Upper lobe of left lung (tissue), 6 donors: ENCODE data around the gene PIGQ. TPM values are rescaled to one million over a fixed set of nuclear protein-coding genes. Genes with fewer than 3 reads are reported as not detected.

ENCODE experiments used
- ATAC-seq, 2 donors: fragments of 200-7000 bp; cut with Tn5 transposase; one replicate each; pipeline ENCODE4 v1.9.1; 2022; ENCODE audit warnings: mild to moderate bottlenecking in 2 of 2, moderate library complexity in 2 of 2; ENCODE audit not compliant: low FRiP score in 2 of 2
- DNase-seq, 2 donors: peaks; one replicate each; pipeline ENCODE4 v3.0.0-alpha.2; 2019 to 2020
- H3K27ac ChIP-seq, 4 donors: fragments of 200-600 bp; sonication (generic); one replicate each; pipeline ENCODE4 v1.5.1; 2016 to 2019
- H3K27me3 ChIP-seq, 4 donors: fragments of 200-600 bp; sonication (generic); one replicate each; pipeline ENCODE4 v1.5.1; 2017 to 2019
- H3K36me3 ChIP-seq, 4 donors: fragments of 200-600 bp; sonication (generic); one replicate each; pipeline ENCODE4 v1.5.1; 2016 to 2019
- H3K4me1 ChIP-seq, 4 donors: fragments of 200-600 bp; sonication (generic); one replicate each; pipeline ENCODE4 v1.5.1; 2018 to 2019
- H3K4me3 ChIP-seq, 4 donors: fragments of 200-600 bp; sonication (generic); one replicate each; pipeline ENCODE4 v1.5.1; 2017 to 2019; ENCODE audit warnings: mild to moderate bottlenecking in 2 of 4, moderate library complexity in 1 of 4
- H3K9me3 ChIP-seq, 4 donors: fragments of 200-600 bp; sonication (generic); one replicate each; pipeline ENCODE4 v1.5.1; 2018 to 2019
- CTCF ChIP-seq, 6 experiments: fragments of 450-650 bp in 4 of 6; fragments of 200-600 bp in 2 of 6; sonication (generic) in 2 of 6; IDR thresholded peaks; one replicate each; pipeline ENCODE4 v1.5.1; 2016 to 2019; ENCODE audit warnings: antibody characterized with exemption in 6 of 6
- EP300 ChIP-seq, 4 donors: sonication (generic); formaldehyde crosslinking; IDR thresholded peaks; one replicate each; pipeline ENCODE4 v1.5.1; 2017; ENCODE audit warnings: antibody characterized with exemption in 4 of 4, control low read depth in 2 of 4
- POLR2A ChIP-seq, 4 donors: fragments of 450-650 bp; IDR thresholded peaks; one replicate each; pipeline ENCODE4 v1.5.1; 2016 to 2017; ENCODE audit warnings: antibody characterized with exemption in 4 of 4, mild to moderate bottlenecking in 2 of 4
- POLR2AphosphoS5 ChIP-seq, 2 donors: sonication (generic); formaldehyde crosslinking; IDR thresholded peaks; one replicate each; pipeline ENCODE4 v1.5.1; 2017; ENCODE audit warnings: antibody characterized with exemption in 2 of 2
- WGBS, 2 donors: methylation state at CpG; one replicate each; pipeline ENCODE4 v1.1.5; 2017 to 2018; 5-methylcytosine and 5-hydroxymethylcytosine counted together
- total RNA-seq, 6 donors: library from RNA; depleted of rRNA in 4 of 6; stranded (reverse); fragments of >200 nt in 4 of 6; gene quantifications; one replicate each; pipeline versions ENCODE4 v1.1.0 to v1.2.1, GENCODE V29; 2016 to 2021
- donor health status: DM: no; HTN: no; CAD: no; lungs with moderate emphysema.
- donor health status: DM: no; HTN: yes; CAD: no; lungs with severe emphysema.

Gene PIGQ
- total RNA-seq, 6 donors from 2014 or later: 42.7 to 153 (median 79.6) TPM

DNA sequence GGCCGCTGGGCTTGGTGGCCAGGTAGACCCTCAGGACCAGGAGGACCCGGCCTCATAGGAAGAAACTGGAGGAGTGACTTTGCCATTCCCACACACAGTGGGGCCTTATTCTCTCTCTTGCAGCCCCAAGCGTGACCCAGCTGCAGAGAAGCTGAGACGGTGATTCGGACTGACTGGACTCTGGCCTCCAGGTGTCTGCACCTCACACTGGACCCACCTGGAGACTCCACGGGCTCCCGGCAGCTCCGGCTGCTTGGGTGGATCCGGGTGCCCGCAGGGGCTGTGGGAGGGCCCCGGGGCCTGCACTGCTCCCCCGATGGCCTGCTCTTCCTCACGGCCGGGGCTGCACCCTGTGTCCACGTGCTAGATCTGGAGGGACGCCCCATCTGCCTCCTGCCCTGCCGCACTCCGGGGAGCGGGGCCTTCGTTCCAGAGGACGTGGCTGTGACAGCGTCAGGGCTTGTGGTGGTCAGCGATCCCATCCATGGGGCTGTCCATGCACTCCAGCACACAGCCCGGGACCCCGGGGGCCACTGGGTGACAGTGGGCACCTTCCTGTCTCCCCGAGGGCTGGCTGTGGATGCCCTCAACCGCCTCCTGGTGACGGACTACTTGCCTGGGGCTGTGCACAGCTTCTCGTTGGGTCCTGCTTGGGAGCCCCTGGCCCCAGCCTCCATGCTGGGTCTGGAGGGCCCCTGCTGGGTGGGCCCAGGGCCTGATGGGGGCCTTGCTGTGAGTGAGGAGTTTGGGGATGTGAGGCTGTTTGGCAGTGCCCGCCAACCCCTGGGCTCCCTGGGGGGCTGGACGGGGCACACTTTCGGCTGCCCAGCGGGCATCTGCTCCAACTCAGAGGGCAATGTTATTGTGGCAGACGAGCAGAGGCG is 2.2 kb upstream of the PIGQ start:
- TF ChIP-seq CTCF (IDR thresholded peaks at IDR 0.05) (no peak), POLR2A (IDR thresholded peaks at IDR 0.05) (no peak), EP300 (IDR thresholded peaks at IDR 0.05) (no peak), POLR2AphosphoS5 (IDR thresholded peaks at IDR 0.05) (no peak)
- no peaks in the 10 kb centered on the region for H3K27me3 ChIP-seq
- peaks cover 32 to 60% (median 37%) of the 10 kb centered on the region in 4 donors for H3K4me1 ChIP-seq
- ATAC-seq (no peak), DNase-seq (peak in 1 of 2 donors; percentile 79)
- no peaks in the 10 kb centered on the region for H3K9me3 ChIP-seq
- peak overlapping the region in 2 of 4 donors; percentile 63 to 67 for H3K27ac ChIP-seq
- H3K4me3 ChIP-seq: peak overlapping the region in 3 of 4 donors; percentile 24 to 45 (median 44)
- no peaks in the 10 kb centered on the region for H3K36me3 ChIP-seq
- WGBS, 2 donors: 94 to 95% methylated on average over 13 to 22 of the region's 35 CpGs

GRCh38 chr16:568401-569258 is 1.1 kb upstream of the PIGQ start:
- 75 to 81% methylated on average over 1 to 8 of the region's 11 CpGs for WGBS, 2 donors

DNA sequence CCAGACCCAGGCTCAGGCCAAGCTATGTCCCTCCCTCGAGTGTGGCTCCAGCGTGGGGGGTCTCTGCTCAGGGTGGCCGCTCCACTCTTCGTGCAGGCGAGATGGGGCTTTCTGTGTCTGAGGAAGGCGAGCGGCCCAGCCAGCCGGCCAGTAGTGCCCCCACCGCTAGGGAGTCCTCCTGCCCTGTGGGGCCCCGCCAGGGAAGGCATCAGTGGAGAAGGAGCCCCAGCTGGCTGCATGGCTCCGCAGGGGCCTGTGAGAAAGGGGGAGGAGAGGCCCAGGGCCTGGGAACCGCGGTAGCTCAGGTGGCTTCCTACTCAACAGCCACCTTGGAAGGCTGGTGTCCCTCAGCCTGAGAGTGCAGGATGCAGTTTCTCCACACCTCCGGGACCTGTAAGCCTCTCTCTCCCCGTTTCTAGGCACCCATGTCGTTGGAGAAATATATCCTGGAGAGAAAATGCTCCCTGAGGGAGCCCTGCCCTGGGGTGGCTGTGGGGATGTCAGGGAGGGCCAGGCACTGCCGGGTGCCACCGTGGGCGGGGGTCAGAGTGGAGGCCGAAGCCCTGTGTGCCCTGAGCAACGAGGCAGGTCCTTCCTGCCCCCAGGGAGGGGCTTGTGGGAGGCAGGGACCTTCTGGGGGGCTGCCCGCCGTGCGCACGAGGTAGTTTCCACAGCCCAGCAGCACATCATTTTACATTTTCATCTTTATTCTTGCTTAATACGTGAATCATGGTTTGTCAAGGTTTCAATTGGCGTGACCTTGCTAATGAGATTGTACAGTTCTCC is 3.3 kb downstream of the PIGQ start:
- TF ChIP-seq POLR2A (IDR thresholded peaks at IDR 0.05) (no peak), EP300 (IDR thresholded peaks at IDR 0.05) (no peak), POLR2AphosphoS5 (IDR thresholded peaks at IDR 0.05) (no peak), CTCF (IDR thresholded peaks at IDR 0.05) (no peak)
- 86 to 91% methylated on average over 15 to 27 of the region's 27 CpGs for WGBS, 2 donors
- no peak overlapping the region for H3K27ac ChIP-seq
- DNase-seq (peak in 1 of 2 donors; percentile 79), ATAC-seq (no peak)
- peaks cover 15 to 30% (median 18%) of the 10 kb centered on the region in 4 donors for H3K4me1 ChIP-seq
- no peak overlapping the region for H3K4me3 ChIP-seq
- H3K36me3 ChIP-seq: peaks cover 5 to 28% (median 24%) of the 10 kb centered on the region in 4 donors
- H3K27me3 ChIP-seq: no peaks in the 10 kb centered on the region
- H3K9me3 ChIP-seq: no peaks in the 10 kb centered on the region

More at GRCh38 chr16:568401-569258, 1.1 kb upstream of the PIGQ start:
- ATAC-seq (no peak), DNase-seq (no peak)
- H3K27ac ChIP-seq: peak overlapping the region in 3 of 4 donors; percentile 81 to 88 (median 88)
- TF ChIP-seq POLR2A (IDR thresholded peaks at IDR 0.05) (no peak), POLR2AphosphoS5 (IDR thresholded peaks at IDR 0.05) (no peak), EP300 (IDR thresholded peaks at IDR 0.05) (no peak), CTCF (IDR thresholded peaks at IDR 0.05) (no peak)
- H3K4me1 ChIP-seq: peaks cover 32 to 60% (median 37%) of the 10 kb centered on the region in 4 donors
- peaks cover 0 to 3% (median 0%) of the 10 kb centered on the region in 4 donors for H3K36me3 ChIP-seq
- no peaks in the 10 kb centered on the region for H3K9me3 ChIP-seq
- H3K27me3 ChIP-seq: no peaks in the 10 kb centered on the region
- peak overlapping the region in 2 of 4 donors; percentile 81 to 99 for H3K4me3 ChIP-seq

- H3K27me3 ChIP-seq: no peaks in the 10 kb centered on the region
- TF ChIP-seq POLR2AphosphoS5 (IDR thresholded peaks at IDR 0.05) (no peak), POLR2A (IDR thresholded peaks at IDR 0.05) (no peak), CTCF (IDR thresholded peaks at IDR 0.05) (no peak), EP300 (IDR thresholded peaks at IDR 0.05) (no peak)
- H3K4me3 ChIP-seq: no peak overlapping the region
- peaks cover 5 to 28% (median 24%) of the 10 kb centered on the region in 4 donors for H3K36me3 ChIP-seq
- peaks cover 14 to 26% (median 16%) of the 10 kb centered on the region in 4 donors for H3K4me1 ChIP-seq
- H3K9me3 ChIP-seq: no peaks in the 10 kb centered on the region
- no peak for ATAC-seq
- H3K27ac ChIP-seq: no peak overlapping the region
- peak in 1 of 2 donors; percentile 77 for DNase-seq
- 97% methylated on average over 32 of the region's 46 CpGs; no CpG with 5 or more reads in 1 of the 2 donors for WGBS, 2 donors
Measured at GRCh38 chr16:574021-574760, 4.4 kb downstream of the PIGQ start.
